LNCaP clone FGC (cell line): ENCODE results near the gene CYP2U1.
"Not testable (repeated sequence)": the region's sequence is repeated elsewhere in the genome, so short reads cannot be mapped to it uniquely, and the experiment has no call there.

Source experiments
- DNase-seq: peaks from one replicate; pipeline ENCODE4 v3.0.0-alpha.2; 2011; ENCODE audit warnings: low read depth
- H3K4me3 ChIP-seq: 2 replicates; pipeline ENCODE4 v1.5.1; 2011; ENCODE audit warnings: mild to moderate bottlenecking, low read depth, low read length, control low read depth
- TF ChIP-seq, protein P1 (sequence below): IDR thresholded peaks from 2 replicates; pipeline ENCODE4 v1.5.1; 2012; ENCODE audit warnings: mild to moderate bottlenecking; ENCODE audit not compliant: control insufficient read depth, insufficient read depth; ENCODE audit errors: extremely low read depth

The CYP2U1 gene

DNA sequence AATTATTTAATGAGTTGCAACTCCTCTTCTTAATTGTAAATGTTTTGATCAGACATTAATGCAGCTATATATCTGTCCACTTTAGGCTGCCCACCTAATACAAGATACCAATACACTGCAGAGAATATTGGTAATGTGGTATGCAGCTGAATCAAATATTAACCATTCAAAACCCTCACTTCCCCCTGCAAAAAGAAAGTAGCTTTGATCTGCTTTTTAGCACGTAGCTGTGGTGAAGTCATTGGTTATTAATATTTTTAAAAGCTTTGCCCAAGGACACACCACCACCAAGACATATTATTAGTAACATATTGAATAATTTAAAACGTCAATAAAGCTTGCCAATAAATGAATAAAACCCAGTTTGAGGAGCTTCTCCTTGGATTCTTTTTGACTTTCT is 28.6 kb upstream of the CYP2U1 start:
- TF ChIP-seq, protein P1, sequence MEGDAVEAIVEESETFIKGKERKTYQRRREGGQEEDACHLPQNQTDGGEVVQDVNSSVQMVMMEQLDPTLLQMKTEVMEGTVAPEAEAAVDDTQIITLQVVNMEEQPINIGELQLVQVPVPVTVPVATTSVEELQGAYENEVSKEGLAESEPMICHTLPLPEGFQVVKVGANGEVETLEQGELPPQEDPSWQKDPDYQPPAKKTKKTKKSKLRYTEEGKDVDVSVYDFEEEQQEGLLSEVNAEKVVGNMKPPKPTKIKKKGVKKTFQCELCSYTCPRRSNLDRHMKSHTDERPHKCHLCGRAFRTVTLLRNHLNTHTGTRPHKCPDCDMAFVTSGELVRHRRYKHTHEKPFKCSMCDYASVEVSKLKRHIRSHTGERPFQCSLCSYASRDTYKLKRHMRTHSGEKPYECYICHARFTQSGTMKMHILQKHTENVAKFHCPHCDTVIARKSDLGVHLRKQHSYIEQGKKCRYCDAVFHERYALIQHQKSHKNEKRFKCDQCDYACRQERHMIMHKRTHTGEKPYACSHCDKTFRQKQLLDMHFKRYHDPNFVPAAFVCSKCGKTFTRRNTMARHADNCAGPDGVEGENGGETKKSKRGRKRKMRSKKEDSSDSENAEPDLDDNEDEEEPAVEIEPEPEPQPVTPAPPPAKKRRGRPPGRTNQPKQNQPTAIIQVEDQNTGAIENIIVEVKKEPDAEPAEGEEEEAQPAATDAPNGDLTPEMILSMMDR = no peak
- no peak for DNase-seq
- no peak overlapping the region for H3K4me3 ChIP-seq

GRCh38 chr4:107905082-107905481 is 26.3 kb upstream of the CYP2U1 start:
- H3K4me3 ChIP-seq, DNase-seq: not testable (repeated sequence)

DNA sequence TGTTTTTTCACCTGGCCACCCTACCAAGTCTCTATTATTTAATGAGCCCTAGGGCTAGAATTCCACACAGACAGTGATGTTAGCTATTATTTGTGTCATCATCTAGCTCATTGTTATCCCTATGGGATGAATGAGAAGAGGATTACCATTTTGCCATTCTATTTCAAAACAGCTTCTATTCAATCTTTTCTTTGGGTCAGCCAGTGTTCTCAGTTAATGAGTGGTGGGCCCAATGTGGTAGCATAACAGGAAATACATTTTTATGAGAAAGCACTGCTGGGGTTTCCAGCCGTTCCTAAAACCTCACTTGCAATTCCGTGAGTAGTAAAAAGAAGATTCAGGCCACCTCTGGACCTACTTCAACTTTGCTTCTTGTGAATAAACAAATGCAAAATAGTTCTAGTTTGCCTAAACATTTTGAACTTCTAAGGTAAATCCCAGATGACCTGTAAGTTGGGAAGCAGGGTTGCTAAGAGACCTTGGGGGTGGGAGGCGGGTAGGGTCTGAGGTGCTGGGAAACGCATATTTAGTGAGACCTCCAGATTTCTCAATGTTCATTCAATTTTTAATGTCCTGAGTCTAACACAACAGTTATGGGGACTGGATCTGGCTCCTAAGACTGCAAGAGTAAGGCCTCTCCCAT is 24.8 kb upstream of the CYP2U1 start:
- H3K4me3 ChIP-seq = no peak overlapping the region
- TF ChIP-seq, protein P1 = no peak
- DNase-seq = no peak

- no peak overlapping the region for H3K4me3 ChIP-seq
- TF ChIP-seq, protein P1 = no peak
- no peak for DNase-seq
These were observed 23.0 kb upstream of the CYP2U1 start for GRCh38 chr4:107908377-107908776.

GRCh38 chr4:107913283-107913899 is 18.0 kb upstream of the CYP2U1 start:
- peak; percentile 52 for DNase-seq
- TF ChIP-seq, protein P1 = peak; percentile 62
- H3K4me3 ChIP-seq = no peak overlapping the region

DNA sequence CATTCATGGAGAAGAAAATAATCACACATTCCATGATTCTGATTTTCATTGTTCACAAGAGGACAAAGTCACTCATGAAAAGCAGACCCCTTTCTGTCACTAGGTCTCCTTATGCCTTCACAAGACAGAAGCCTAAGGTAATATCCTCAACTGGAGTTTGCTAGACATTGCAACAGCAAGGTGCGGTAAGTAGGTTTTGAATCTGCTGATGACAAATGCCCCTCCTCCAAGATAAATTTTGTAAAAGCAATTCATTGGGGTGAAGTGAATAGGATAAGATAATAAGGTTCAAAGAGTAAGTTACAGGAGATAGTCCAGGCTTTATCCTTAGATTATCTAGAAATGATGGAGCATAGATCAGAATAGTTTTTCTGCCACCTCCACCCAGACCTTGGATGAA is 16.1 kb upstream of the CYP2U1 start:
- H3K4me3 ChIP-seq = no peak overlapping the region
- TF ChIP-seq, protein P1 = no peak
- no peak for DNase-seq

DNA sequence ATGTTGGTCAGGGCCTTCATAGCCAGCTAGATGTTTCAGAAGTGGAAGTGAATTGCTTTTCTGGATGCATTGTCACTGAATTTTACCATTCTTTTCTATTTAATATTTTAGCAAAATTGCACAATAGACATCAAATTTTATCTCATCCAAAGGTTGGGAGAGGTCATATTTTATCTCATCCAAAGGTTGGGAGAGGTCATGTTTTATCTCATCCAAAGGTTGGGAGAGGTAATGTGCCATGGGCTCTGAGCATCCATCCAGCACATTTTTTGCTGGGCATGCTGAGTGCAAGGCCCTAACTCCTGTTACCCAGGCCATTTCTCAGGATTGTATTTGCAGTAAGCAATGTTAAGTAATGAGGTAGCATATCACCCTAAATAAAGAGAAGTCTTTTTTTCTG is 14.7 kb upstream of the CYP2U1 start:
- no peak for DNase-seq
- TF ChIP-seq, protein P1 = no peak
- H3K4me3 ChIP-seq = no peak overlapping the region
